ENCODE data around the gene LTA.

DNA sequence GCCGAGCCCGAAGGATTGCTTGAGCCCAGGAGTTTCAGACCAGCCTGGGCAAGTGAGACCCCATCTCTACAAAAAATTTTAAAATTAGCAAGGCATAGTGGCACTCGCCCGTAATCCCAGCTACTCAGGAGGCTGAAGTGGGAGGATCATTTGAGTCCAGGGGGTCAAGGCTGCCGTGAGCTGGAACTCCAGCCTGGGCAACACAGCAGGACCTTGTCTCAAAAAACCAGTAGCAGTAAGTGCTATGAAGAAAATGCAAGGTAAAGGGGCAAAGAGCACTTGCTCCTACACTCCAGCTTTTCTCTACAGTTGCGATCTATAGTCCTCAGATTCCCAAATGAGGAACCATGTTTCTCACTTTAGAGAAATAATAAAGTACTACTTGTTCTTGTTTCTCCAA, 28.4 kb upstream of the LTA start:
- TF ChIP-seq, protein P1, sequence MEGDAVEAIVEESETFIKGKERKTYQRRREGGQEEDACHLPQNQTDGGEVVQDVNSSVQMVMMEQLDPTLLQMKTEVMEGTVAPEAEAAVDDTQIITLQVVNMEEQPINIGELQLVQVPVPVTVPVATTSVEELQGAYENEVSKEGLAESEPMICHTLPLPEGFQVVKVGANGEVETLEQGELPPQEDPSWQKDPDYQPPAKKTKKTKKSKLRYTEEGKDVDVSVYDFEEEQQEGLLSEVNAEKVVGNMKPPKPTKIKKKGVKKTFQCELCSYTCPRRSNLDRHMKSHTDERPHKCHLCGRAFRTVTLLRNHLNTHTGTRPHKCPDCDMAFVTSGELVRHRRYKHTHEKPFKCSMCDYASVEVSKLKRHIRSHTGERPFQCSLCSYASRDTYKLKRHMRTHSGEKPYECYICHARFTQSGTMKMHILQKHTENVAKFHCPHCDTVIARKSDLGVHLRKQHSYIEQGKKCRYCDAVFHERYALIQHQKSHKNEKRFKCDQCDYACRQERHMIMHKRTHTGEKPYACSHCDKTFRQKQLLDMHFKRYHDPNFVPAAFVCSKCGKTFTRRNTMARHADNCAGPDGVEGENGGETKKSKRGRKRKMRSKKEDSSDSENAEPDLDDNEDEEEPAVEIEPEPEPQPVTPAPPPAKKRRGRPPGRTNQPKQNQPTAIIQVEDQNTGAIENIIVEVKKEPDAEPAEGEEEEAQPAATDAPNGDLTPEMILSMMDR (IDR thresholded peaks at IDR 0.05): no peak
- no peak for TF ChIP-seq POLR2A (IDR thresholded peaks at IDR 0.05)
